GM18868 (cell line): ENCODE results near the gene GRM1.

ENCODE experiments used
- ATAC-seq: cut with Tn5 transposase; IDR thresholded peaks from one replicate; pipeline ENCODE4 v1.9.1; 2021; ENCODE audit warnings: mild to moderate bottlenecking, moderate library complexity; ENCODE audit not compliant: unreplicated experiment

GRM1 gene

GRCh38 chr6:146361128-146361924 is 332.5 kb downstream of the GRM1 start:
- no peak for ATAC-seq

- no peak for ATAC-seq
Measured at GRCh38 chr6:146363838-146364607, 335.2 kb downstream of the GRM1 start.

- ATAC-seq = no peak
Measured at GRCh38 chr6:146364816-146365594, 336.1 kb downstream of the GRM1 start.

GRCh38 chr6:146367061-146367460 is 338.2 kb downstream of the GRM1 start:
- no peak for ATAC-seq

- ATAC-seq = no peak
Measured at GRCh38 chr6:146369866-146370265, 341.0 kb downstream of the GRM1 start.

GRCh38 chr6:146381486-146381885 is 352.6 kb downstream of the GRM1 start:
- no peak for ATAC-seq

- ATAC-seq = no peak
Measured at GRCh38 chr6:146388736-146389364, 360.0 kb downstream of the GRM1 start.

GRCh38 chr6:146389740-146390139 is 360.9 kb downstream of the GRM1 start:
- ATAC-seq = peak; percentile 67

- no peak for ATAC-seq
Measured at GRCh38 chr6:146397638-146398037, 368.8 kb downstream of the GRM1 start.

GRCh38 chr6:146402476-146402875 is 373.6 kb downstream of the GRM1 start:
- ATAC-seq = no peak

- ATAC-seq = no peak
Measured at GRCh38 chr6:146408583-146408982, 379.7 kb downstream of the GRM1 start.

- no peak for ATAC-seq
Measured at GRCh38 chr6:146410851-146411595, 382.2 kb downstream of the GRM1 start.

- no peak for ATAC-seq
Measured at GRCh38 chr6:146419576-146419975, 390.7 kb downstream of the GRM1 start.

- no peak for ATAC-seq
Measured at GRCh38 chr6:146420255-146420654, 391.4 kb downstream of the GRM1 start.

GRCh38 chr6:146422789-146423375 is 394.0 kb downstream of the GRM1 start:
- ATAC-seq = no peak

GRCh38 chr6:146423452-146423851 is 394.6 kb downstream of the GRM1 start:
- ATAC-seq = no peak

GRCh38 chr6:146426516-146426915 is 397.7 kb downstream of the GRM1 start:
- ATAC-seq = no peak

GRCh38 chr6:146429831-146430230 is 401.0 kb downstream of the GRM1 start:
- no peak for ATAC-seq

GRCh38 chr6:146433881-146434731 is 405.2 kb downstream of the GRM1 start:
- ATAC-seq = no peak
